ENCODE data around the gene PXDN.

The PXDN gene

DNA sequence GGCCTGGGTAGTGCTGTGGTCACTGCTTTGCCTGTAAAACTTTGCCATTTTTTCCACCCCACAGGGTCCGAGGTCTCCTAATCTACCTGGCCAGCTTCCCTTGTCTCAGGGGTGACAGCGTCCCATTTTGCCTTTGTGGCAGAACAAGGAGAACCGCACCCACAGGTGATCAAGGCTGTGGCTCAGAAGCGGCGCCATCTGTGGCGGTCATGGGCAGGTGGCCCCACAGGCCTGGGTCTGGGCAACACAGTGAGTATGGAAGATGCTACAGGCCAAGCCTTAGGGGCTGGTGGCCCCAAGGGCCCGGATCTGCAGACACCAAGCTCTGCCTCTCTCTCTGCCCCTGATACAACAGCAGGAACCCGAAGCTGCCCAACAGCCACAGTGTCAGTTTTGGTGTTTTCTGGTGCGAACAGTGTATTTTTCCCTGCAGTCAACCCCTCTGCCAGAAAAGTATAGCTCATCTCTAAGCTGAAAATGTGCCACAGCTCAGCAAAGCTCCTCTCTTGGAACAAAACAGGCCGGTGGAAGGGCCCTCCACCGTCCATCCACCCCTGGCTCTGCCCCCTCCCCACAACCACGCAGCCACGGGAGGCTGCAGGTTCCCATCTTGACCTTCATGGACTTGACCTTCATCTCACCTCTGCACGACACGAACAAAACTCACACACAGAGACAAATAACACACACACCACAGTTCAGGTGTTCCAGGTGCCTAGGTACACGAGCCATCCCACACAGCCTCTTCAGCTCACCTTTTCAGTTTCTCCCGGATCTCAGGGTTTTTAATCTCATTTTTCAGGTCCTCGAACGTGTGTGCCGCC lies 96.7 kb downstream of the PXDN start:
- H3K4me3 ChIP-seq (ENCODE audit: low read depth, low read length) = no peak overlapping the region
- in situ Hi-C loops (cut with HindIII; ENCODE audit: low sequenced_read_pairs) = no loop called here
- DNase-seq (ENCODE audit: low read depth, low spot score) = no peak
- TF ChIP-seq, protein P1, sequence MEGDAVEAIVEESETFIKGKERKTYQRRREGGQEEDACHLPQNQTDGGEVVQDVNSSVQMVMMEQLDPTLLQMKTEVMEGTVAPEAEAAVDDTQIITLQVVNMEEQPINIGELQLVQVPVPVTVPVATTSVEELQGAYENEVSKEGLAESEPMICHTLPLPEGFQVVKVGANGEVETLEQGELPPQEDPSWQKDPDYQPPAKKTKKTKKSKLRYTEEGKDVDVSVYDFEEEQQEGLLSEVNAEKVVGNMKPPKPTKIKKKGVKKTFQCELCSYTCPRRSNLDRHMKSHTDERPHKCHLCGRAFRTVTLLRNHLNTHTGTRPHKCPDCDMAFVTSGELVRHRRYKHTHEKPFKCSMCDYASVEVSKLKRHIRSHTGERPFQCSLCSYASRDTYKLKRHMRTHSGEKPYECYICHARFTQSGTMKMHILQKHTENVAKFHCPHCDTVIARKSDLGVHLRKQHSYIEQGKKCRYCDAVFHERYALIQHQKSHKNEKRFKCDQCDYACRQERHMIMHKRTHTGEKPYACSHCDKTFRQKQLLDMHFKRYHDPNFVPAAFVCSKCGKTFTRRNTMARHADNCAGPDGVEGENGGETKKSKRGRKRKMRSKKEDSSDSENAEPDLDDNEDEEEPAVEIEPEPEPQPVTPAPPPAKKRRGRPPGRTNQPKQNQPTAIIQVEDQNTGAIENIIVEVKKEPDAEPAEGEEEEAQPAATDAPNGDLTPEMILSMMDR (IDR thresholded peaks at IDR 0.05; ENCODE audit: low read depth, low read length) = no peak

DNA sequence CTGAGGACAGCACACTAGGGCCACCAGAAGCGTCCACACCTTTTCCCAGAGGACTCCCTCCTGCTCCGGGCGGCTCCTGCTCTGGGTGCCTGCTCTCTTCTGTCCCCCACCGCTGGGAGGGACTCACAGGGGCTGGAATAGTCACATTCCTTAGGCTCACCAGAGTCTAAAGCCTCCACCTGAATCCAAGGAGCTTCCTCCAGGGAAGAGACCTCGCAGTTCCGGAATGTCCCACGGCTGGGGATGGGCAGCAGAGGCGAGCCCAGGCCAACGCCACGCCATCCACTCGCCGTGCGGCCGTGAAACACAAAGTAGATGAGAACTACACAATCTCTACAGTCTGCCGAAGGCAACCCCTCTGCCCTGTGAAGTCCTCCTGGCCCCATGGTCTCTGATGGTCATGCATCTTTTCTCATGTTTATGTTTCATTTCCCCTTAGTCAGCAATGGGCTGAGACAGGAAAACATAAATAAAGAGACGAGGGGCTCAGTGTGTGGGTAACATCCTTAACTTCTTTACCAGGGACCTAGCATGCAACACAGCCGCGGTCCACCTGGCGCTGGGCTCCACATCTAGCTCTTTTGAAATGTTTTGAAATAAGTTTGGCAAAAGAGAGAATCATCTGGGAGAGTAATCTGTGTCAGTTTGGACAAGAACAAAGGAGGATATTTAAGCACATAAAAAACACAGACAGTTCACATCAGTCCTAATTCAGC lies 98.4 kb downstream of the PXDN start:
- in situ Hi-C loops (cut with HindIII; ENCODE audit: low sequenced_read_pairs) = no loop called here
- TF ChIP-seq, protein P1 (IDR thresholded peaks at IDR 0.05; ENCODE audit: low read depth, low read length) = no peak
- DNase-seq (ENCODE audit: low read depth, low spot score) = no peak
- no peak overlapping the region for H3K4me3 ChIP-seq (ENCODE audit: low read depth, low read length)

DNA sequence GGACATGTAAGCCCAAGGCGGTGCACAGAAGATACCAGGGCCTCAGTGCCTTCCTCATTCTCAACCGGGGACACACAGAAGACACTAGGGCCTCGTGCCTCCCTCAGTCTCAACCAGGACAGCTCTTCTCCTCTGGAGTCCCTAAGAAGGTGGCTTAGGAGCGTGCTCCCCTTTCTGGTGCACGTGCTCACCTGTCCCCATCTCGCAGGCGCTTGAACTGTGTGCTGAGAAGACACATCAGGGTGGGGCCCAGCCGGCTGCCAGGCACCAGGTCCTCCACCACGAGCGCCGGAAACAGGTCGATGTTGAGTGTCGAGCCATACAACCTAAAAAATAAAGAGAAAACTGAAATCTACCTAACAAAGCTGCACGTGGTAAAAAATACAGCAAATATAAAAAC lies 99.9 kb downstream of the PXDN start:
- DNase-seq (ENCODE audit: low read depth, low spot score) = no peak
- no peak overlapping the region for H3K4me3 ChIP-seq (ENCODE audit: low read depth, low read length)
- in situ Hi-C loops (cut with HindIII; ENCODE audit: low sequenced_read_pairs) = no loop called here
- TF ChIP-seq, protein P1 (IDR thresholded peaks at IDR 0.05; ENCODE audit: low read depth, low read length) = no peak

DNA sequence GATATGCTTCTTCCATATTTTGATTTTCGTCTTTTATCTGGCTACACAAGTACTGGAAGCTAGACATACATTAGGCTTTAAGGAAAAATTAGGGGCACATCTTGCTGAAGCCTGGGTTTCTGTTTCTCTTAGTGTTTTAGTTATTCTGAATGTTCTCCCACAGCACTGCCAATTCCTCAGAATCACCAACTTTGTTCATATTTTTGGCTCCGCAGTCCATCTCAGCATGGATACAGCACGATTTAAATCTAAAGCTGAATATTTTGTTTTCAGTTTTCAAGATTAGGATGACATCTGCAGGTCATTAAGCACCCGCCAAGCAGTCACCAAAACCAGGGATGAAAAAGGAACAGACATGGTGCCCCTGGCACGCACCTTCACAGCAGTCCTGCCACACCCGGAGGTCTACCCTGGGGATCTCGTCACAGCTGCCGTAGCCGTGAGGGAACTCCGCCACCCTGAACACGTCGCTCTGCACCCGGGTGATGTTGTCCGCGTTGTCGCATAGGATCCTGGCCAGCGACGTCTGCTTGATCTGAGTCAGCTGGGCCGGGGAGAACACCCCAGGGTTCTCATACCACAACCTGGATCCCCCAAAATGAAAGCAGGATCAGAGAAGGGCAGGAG lies 101.2 kb downstream of the PXDN start:
- in situ Hi-C loops (cut with HindIII; ENCODE audit: low sequenced_read_pairs) = no loop called here
- H3K4me3 ChIP-seq (ENCODE audit: low read depth, low read length) = no peak overlapping the region
- no peak for DNase-seq (ENCODE audit: low read depth, low spot score)
- TF ChIP-seq, protein P1 (IDR thresholded peaks at IDR 0.05; ENCODE audit: low read depth, low read length) = no peak

DNA sequence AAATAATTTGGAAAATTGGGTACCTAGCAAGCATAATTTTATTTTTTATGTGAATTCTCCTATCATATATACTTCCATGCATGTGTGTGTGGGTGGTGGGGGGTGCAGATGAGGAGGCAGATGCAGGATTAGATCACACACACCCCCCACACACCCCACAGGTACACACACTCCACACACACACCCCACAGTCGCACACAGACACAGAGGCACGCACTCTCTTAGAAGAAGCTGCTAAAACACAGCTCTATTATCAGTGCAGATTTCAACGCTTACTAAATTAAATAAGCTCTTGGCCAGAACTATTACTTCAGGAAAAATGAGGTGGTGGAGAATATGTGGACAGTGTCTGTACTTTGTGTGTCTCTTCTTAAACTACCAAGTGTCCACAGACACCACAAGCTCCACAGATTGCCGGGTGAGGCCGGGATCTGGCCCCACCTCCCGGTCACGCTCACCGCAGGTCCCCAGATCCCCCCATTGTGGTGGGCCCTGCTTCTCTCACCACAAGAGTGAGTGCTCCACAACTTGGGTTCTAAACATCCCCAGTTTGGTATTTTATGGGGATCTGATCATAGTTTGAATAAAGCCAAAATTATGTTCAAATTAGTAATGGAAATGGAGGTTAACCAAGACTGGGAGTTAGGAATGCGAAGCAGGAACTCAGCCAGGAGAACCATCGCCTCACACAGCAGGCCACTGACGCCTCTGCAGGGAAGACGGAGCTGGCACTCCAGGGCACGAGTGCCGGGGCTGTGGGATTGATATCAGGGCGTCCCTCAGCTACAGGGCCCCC lies 102.1 kb downstream of the PXDN start:
- DNase-seq (ENCODE audit: low read depth, low spot score) = peak; percentile 80
- TF ChIP-seq, protein P1 (IDR thresholded peaks at IDR 0.05; ENCODE audit: low read depth, low read length) = no peak
- no peak overlapping the region for H3K4me3 ChIP-seq (ENCODE audit: low read depth, low read length)
- in situ Hi-C loops (cut with HindIII; ENCODE audit: low sequenced_read_pairs) = no loop called here

DNA sequence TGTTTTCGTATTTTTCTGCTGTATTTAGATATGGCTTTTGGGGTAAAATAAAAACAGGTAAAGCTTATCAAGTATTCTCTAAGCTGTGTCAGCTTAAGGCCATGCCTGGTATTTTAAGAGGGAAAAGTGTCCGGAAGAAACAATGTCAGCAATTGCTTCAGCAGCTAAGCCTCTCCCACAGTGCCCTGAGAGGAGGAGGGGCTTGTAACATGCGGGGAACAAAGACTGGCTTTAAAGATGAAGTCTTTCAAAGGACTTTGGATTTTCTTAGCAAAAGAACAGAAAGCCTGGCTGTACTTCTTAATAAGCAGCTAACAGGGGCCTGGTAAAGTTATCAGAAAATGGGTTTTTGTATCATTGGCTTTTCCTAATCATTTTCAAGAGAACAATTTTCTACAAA lies 102.8 kb downstream of the PXDN start:
- in situ Hi-C loops (cut with HindIII; ENCODE audit: low sequenced_read_pairs) = no loop called here
- TF ChIP-seq, protein P1 (IDR thresholded peaks at IDR 0.05; ENCODE audit: low read depth, low read length) = no peak
- H3K4me3 ChIP-seq (ENCODE audit: low read depth, low read length) = no peak overlapping the region
- DNase-seq (ENCODE audit: low read depth, low spot score) = no peak
